Measurements from ENCODE around the gene OGFOD2.

DNA sequence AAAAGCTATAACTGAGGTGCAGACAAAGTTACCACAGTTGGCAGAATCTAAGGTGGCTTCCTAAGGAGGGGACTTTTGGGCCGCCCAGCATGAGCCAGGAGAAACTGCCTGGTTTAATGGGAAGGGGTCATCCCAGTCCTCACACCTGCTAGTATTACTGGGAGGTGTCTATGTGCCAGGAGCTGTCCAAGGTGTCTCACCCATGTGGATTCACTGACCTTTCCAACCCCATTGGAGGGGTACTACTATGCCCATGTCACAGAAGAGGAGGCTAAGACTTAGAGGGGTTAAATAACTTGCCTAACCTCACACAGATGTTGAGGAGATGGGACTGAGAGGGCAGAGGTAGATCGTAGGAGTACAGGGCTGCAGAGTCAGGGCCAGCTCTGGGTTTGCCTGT is 19.0 kb upstream of the OGFOD2 start:
- TF ChIP-seq, protein P1, sequence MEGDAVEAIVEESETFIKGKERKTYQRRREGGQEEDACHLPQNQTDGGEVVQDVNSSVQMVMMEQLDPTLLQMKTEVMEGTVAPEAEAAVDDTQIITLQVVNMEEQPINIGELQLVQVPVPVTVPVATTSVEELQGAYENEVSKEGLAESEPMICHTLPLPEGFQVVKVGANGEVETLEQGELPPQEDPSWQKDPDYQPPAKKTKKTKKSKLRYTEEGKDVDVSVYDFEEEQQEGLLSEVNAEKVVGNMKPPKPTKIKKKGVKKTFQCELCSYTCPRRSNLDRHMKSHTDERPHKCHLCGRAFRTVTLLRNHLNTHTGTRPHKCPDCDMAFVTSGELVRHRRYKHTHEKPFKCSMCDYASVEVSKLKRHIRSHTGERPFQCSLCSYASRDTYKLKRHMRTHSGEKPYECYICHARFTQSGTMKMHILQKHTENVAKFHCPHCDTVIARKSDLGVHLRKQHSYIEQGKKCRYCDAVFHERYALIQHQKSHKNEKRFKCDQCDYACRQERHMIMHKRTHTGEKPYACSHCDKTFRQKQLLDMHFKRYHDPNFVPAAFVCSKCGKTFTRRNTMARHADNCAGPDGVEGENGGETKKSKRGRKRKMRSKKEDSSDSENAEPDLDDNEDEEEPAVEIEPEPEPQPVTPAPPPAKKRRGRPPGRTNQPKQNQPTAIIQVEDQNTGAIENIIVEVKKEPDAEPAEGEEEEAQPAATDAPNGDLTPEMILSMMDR (conservative IDR thresholded peaks at IDR 0.05; ENCODE audit: low read length), result no peak
- TF ChIP-seq EZH2phosphoT487 (IDR thresholded peaks at IDR 0.05; ENCODE audit: borderline replicate concordance, low read depth, low read length), result no peak
